ENCODE data around the gene GID8.

- TF ChIP-seq, protein P1, sequence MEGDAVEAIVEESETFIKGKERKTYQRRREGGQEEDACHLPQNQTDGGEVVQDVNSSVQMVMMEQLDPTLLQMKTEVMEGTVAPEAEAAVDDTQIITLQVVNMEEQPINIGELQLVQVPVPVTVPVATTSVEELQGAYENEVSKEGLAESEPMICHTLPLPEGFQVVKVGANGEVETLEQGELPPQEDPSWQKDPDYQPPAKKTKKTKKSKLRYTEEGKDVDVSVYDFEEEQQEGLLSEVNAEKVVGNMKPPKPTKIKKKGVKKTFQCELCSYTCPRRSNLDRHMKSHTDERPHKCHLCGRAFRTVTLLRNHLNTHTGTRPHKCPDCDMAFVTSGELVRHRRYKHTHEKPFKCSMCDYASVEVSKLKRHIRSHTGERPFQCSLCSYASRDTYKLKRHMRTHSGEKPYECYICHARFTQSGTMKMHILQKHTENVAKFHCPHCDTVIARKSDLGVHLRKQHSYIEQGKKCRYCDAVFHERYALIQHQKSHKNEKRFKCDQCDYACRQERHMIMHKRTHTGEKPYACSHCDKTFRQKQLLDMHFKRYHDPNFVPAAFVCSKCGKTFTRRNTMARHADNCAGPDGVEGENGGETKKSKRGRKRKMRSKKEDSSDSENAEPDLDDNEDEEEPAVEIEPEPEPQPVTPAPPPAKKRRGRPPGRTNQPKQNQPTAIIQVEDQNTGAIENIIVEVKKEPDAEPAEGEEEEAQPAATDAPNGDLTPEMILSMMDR (IDR thresholded peaks at IDR 0.05), result no peak
- TF ChIP-seq POLR2AphosphoS5 (IDR thresholded peaks at IDR 0.05), result no peak
Observed at GRCh38 chr20:62918831-62919230, 19.1 kb upstream of the GID8 start.

Measured in esophagus muscularis mucosa (tissue), 3 donors.